ENCODE data around the gene CASKIN1. TPM values are rescaled to one million over a fixed set of nuclear protein-coding genes. Genes with fewer than 3 reads are reported as not detected.

CASKIN1 gene
- total and polyA plus RNA-seq, 2 experiments from 2014 or later, result 1.0 to 6.2 TPM

DNA sequence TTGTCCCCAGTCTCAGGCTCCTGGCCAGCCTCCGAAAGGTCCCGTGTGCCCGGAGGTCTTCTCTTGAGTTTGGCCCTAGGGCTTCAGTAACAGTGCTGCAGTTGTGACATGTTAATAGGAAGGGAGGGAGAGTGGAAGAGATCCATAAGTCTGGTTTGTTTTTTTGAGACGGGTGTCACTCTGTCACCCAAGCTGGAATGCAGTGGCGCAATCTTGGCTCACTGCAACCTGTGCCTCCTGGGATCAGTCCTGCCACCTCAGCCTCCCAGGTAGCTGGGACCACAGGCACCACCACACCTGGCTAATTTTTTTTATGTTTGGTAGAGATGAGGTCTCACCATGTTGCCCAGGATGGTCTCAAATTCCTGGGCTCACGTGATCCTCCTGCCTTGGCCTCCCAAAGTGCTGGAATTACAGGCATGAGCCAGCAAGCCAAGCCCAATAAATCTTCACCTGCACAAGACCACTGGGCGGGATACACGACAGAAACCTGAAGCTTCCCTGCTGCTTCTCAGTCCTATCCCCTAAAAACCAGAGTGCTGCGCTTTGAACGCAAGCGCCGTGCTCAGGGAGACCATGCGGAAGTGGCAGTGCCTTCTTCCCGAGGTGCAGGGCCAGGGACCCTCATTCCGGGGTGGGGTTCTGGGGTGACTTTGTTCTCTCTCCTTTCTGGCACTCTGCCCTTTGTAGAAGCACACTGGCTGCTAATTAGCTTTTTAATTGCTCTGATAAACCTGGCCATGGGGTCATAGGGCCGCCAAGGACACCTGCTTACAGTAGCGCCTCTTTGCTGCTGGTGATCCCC, 29.9 kb downstream of the CASKIN1 start:
- H3K27ac Mint-ChIP-seq, result no peak overlapping the region
- H3K79me2 ChIP-seq (replicated peaks; ENCODE audit: insufficient read depth), result peaks cover 19% of the 10 kb centered on the region
- DNase-seq (ENCODE audit: low spot score), result no peak

More for the DNA sequence above, 29.9 kb downstream of the CASKIN1 start:
- Histone ChIP-seq H2AFZ (no peak overlapping the region), H3K4me1 (ENCODE audit: insufficient read depth) (no peaks in the 10 kb centered on the region), H3K36me3 (ENCODE audit: insufficient read depth) (peaks cover 4% of the 10 kb centered on the region; the same call in 1 of the 2 replicates), H4K20me1 (replicated peaks; ENCODE audit: insufficient read depth) (no peaks in the 10 kb centered on the region; the same call in none of the 2 replicates), H3K27me3 (ENCODE audit: insufficient read depth) (no peaks in the 10 kb centered on the region), H3K4me3 (no peak overlapping the region), H3F3A (replicated peaks; ENCODE audit: low read depth) (peaks cover 13% of the 10 kb centered on the region; the same call in 1 of the 2 replicates), H3K27ac (ENCODE audit: low read depth) (no peak overlapping the region), H3K4me2 (no peak overlapping the region), H3K9me2 (ENCODE audit: insufficient read depth) (no peaks in the 10 kb centered on the region)
- TF ChIP-seq EZH2phosphoT487 (IDR thresholded peaks at IDR 0.05; ENCODE audit: unreplicated experiment), result no peak
- TF ChIP-seq JUNB (IDR thresholded peaks at IDR 0.05; ENCODE audit: unreplicated experiment), result no peak
- no peak for TF ChIP-seq EZH2 (IDR thresholded peaks at IDR 0.05; ENCODE audit: low read depth, unreplicated experiment)
- no peak for TF ChIP-seq REST (IDR thresholded peaks at IDR 0.05; ENCODE audit: unreplicated experiment)
- TF ChIP-seq ETS1 (IDR thresholded peaks at IDR 0.05), result no peak
- TF ChIP-seq NANOG (IDR thresholded peaks at IDR 0.05; ENCODE audit: borderline replicate concordance), result no peak
- TF ChIP-seq POLR2AphosphoS5 (IDR thresholded peaks at IDR 0.05; ENCODE audit: low read depth), result no peak
- TF ChIP-seq STAT1 (IDR thresholded peaks at IDR 0.05; ENCODE audit: unreplicated experiment), result no peak
- no peak for TF ChIP-seq ZNF114 (CRISPR knock-in tag; IDR thresholded peaks at IDR 0.05)
- H3K27me3 Mint-ChIP-seq (ENCODE audit: insufficient read depth, low read depth, poor library complexity), result peaks cover 16% of the 10 kb centered on the region
- H3K36me3 Mint-ChIP-seq (ENCODE audit: low read depth), result peaks cover 34% of the 10 kb centered on the region
- H3K4me1 Mint-ChIP-seq, result peaks cover 2% of the 10 kb centered on the region; the same call in 2 of the 3 replicates
- H3K4me3 Mint-ChIP-seq, result no peak overlapping the region; the same call in 2 of the 3 replicates
- H3K9me3 Mint-ChIP-seq, result no peaks in the 10 kb centered on the region; the same call in 2 of the 3 replicates
- ATAC-seq, result no peak

Data from GM23338 (cell line).